Heart right ventricle (tissue), 16 donors: Measurements from ENCODE around the gene CYP11A1. TPM values are rescaled to one million over a fixed set of nuclear protein-coding genes. Genes with fewer than 3 reads are reported as not detected.

Source experiments
- ATAC-seq, 8 donors: fragments of 200-7000 bp; cut with Tn5 transposase; one replicate each; pipeline ENCODE4 v1.9.1; 2020; ENCODE audit warnings: mild to moderate bottlenecking in 8 of 8, moderate library complexity in 8 of 8, moderate number of reproducible peaks in 1 of 8
- DNase-seq, 2 donors: peaks; one replicate each; pipeline ENCODE4 v3.0.0-alpha.2; 2020
- H3K27ac ChIP-seq, 10 donors: fragments of 200-600 bp; sonication (generic) in 2 of 10; one replicate each; pipeline versions ENCODE4 v1.5.0 to v1.8.0; 2020 to 2022; ENCODE audit warnings: mild to moderate bottlenecking in 3 of 10
- H3K27me3 ChIP-seq, 7 donors: fragments of 200-600 bp; one replicate each; pipeline ENCODE4 v1.8.0; 2021 to 2022; ENCODE audit warnings: mild to moderate bottlenecking in 2 of 7
- H3K36me3 ChIP-seq, 9 donors: fragments of 200-600 bp; sonication (generic) in 1 of 9; one replicate each; pipeline versions ENCODE4 v1.5.0 to v1.8.0; 2020 to 2022; ENCODE audit warnings: mild to moderate bottlenecking in 2 of 9
- H3K4me1 ChIP-seq, 9 donors: fragments of 200-600 bp; sonication (generic) in 1 of 9; one replicate each; pipeline versions ENCODE4 v1.5.0 to v1.8.0; 2020 to 2022; ENCODE audit warnings: mild to moderate bottlenecking in 4 of 9
- H3K4me3 ChIP-seq, 10 donors: fragments of 200-600 bp; sonication (generic) in 2 of 10; one replicate each; pipeline versions ENCODE4 v1.5.0 to v1.8.0; 2020 to 2022; ENCODE audit warnings: mild to moderate bottlenecking in 7 of 10, moderate library complexity in 2 of 10
- H3K9me3 ChIP-seq, 11 donors: fragments of 200-600 bp in 10 of 11; sonication (generic) in 2 of 11; one replicate each; pipeline versions ENCODE4 v1.5.0 to v1.8.0; 2013 to 2022; ENCODE audit warnings: mild to moderate bottlenecking in 2 of 11, control low read depth in 1 of 11, moderate library complexity in 1 of 11
- CTCF ChIP-seq, 9 donors: fragments of 200-600 bp; sonication (generic) in 2 of 9; IDR thresholded peaks; one replicate each; pipeline versions ENCODE4 v1.5.0 to v1.8.0; 2021 to 2022; ENCODE audit warnings: antibody characterized with exemption in 9 of 9, mild to moderate bottlenecking in 5 of 9, moderate library complexity in 1 of 9
- WGBS, 2 donors: extraction: QIAGEN DNeasy Blood & Tissue Kit; methylation state at CpG; one replicate each; pipeline ENCODE4 v1.1.7; 2013; ENCODE audit warnings: inconsistent platforms in 1 of 2; 5-methylcytosine and 5-hydroxymethylcytosine counted together
- intact Hi-C, 10 donors: fragments of 100-400 bp; cut with DNase I; formaldehyde crosslinking; loops; one replicate each; pipeline versions ENCODE4 v1.11.1 to v1.14.2; 2022
- polyA plus RNA-seq, 2 donors: library from polyadenylated mRNA; stranded (reverse); fragments of 200-250 nt; gene quantifications; one replicate each; pipeline ENCODE4 v1.2.3, GENCODE V29; 2013
- total RNA-seq, 10 donors: library from RNA; stranded (reverse); fragmentation: NEBNext Ultra II Directional in 3 of 10; extraction: Animal tissue kit (Norgen Biotek cat#: 25700) in 3 of 10; gene quantifications; one replicate each; pipeline versions ENCODE4 v1.2.1 to v1.2.4, GENCODE V29; 2021 to 2023
- donor health status: Arrhythmogenic right ventricular cardiomyopathy.
- donor health status: ischemic (EF 13 %, LVEDD 7.1; RV severe dilation, severe dysfunction).
- donor health status: healthy with polysubstance abuse.
- donor health status: DM: no; HTN: yes; CAD: no.
- donor health status: DM: no; HTN: no; CAD: no.
- donor health status: ischemic (EF 25% LVEDD 6.9; RV normal size, moderate dysfunction).
- donor health status: ischemic (EF 25% LVEDD 5.7; RV mildly dilated, moderate dysfunction).
- donor health status: healthy.
- donor health status: DM: yes; HTN: yes; CAD: no.
- donor health status: Ischemic cardiomyopathy.
- donor health status: ischemic (EF 35%, LVEDD 5.7; RV mildly dilated, moderate dysfunction).
- donor health status: nonischemic (EF 11% LVEDD 7.7; RV severe dilation, severe dysfunction).
- donor health status: DM: yes; HTN: yes; CAD: no.
- donor health status: PGD.
- donor health status: ischemic (EF 29% LVEDD 5.4; RV normal size, mild dysfunction).
- donor health status: nonischemic (EF 23%, LVEDD 6.1; RV moderate dilation, normal function).

CYP11A1 gene
- total and polyA plus RNA-seq, 12 donors: 0.06 to 3.6 (median 2.1) TPM

- ATAC-seq (no peak), DNase-seq (no peak)
- Histone ChIP-seq H3K9me3 (no peaks in the 10 kb centered on the region), H3K36me3 (no peaks in the 10 kb centered on the region), H3K4me3 (no peak overlapping the region), H3K27ac (no peak overlapping the region), H3K4me1 (peaks cover 0 to 25% (median 18%) of the 10 kb centered on the region in 9 donors), H3K27me3 (peaks cover 0 to 59% (median 20%) of the 10 kb centered on the region in 7 donors)
- 56 to 58% methylated on average over 10 of the region's 10 CpGs for WGBS, 2 donors
- intact Hi-C loops: no loop called here
- TF ChIP-seq CTCF (IDR thresholded peaks at IDR 0.05): no peak
These were observed 1.8 kb upstream of the CYP11A1 start for GRCh38 chr15:74369084-74369745.

DNA sequence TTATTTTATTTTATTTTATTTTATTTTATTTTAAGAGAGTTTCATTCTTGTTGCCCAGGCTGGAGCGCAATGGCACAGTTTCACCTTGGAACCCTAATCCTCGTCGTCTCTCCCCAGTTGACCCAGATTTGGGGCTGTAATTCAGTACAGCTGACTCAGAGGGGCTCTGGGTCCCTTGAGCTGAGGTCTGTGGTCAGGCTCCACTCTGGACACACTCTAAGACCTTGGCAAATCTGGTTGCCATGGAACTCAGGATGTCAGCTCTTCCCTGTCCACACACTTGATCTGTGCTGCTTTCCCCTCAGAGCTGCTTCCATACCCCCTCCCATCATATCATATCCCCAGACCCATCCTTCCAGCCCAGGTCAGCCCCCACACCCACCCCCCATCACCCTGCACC lies 675 bp upstream of the CYP11A1 start:
- H3K4me3 ChIP-seq: no peak overlapping the region
- DNase-seq: no peak
- H3K27me3 ChIP-seq: peaks cover 0 to 59% (median 20%) of the 10 kb centered on the region in 7 donors
- ATAC-seq: no peak
- no peak overlapping the region for H3K27ac ChIP-seq
- H3K36me3 ChIP-seq: no peaks in the 10 kb centered on the region
- peaks cover 0 to 16% (median 11%) of the 10 kb centered on the region in 9 donors for H3K4me1 ChIP-seq
- TF ChIP-seq CTCF (IDR thresholded peaks at IDR 0.05): no peak
- no peaks in the 10 kb centered on the region for H3K9me3 ChIP-seq
- WGBS, 2 donors: 89 to 90% methylated on average over 3 of the region's 3 CpGs
- intact Hi-C loops: no loop called here

DNA sequence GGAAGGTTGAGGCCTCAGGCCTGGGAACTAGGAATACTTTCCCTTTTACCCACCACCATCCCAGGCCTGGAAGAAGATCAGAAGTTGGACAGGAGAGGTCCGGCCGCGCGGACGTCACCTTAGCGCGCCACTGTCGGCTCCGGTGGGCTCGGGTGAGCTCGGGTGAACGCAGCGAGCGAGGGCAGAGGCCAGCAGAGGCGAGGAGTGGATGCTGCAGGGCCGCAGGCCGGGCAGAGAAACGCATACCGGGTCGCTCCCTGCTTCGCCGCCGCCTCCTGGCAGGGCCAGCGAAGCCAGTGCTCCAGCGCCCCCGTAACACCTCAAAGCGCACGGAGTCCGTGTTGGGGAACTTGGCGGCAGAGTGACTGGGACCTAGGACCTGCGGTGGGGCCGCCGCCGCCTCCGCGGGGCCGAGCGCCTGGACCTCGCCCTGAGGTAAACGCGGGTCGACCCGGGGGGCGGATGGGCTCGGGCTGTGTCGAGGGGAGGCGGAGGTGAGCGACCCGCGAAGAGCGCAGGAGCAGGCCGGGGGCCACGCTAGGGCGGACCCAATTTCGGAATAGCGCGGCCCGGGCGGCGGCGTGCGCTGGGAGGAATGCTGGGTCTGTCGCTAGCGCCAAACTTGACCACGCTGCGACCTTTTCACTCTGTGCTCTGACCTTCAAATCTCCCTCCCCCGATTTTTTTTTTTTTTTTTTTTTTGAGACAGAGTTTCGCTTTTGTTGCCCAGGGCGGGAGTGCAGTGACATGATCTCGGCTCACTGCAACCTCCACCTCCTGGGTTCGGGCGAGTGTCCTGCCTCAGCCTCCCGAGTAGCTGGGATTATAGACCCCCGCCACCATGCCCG lies 1.6 kb downstream of the CYP11A1 start:
- H3K36me3 ChIP-seq: no peaks in the 10 kb centered on the region
- DNase-seq (peak; percentile 44 to 59), ATAC-seq (peak; percentile 72 to 91 (median 83))
- TF ChIP-seq CTCF (IDR thresholded peaks at IDR 0.05): no peak
- peak overlapping the region in 8 of 10 donors; percentile 3 to 63 (median 42) for H3K27ac ChIP-seq
- intact Hi-C loops: no loop called here
- H3K9me3 ChIP-seq: no peaks in the 10 kb centered on the region
- H3K4me1 ChIP-seq: peaks cover 0 to 16% (median 11%) of the 10 kb centered on the region in 9 donors
- H3K4me3 ChIP-seq: peak overlapping the region; percentile 40 to 68 (median 60)
- peaks cover 0 to 45% (median 15%) of the 10 kb centered on the region in 7 donors for H3K27me3 ChIP-seq
- 5% methylated on average over 75 of the region's 75 CpGs for WGBS, 2 donors

DNA sequence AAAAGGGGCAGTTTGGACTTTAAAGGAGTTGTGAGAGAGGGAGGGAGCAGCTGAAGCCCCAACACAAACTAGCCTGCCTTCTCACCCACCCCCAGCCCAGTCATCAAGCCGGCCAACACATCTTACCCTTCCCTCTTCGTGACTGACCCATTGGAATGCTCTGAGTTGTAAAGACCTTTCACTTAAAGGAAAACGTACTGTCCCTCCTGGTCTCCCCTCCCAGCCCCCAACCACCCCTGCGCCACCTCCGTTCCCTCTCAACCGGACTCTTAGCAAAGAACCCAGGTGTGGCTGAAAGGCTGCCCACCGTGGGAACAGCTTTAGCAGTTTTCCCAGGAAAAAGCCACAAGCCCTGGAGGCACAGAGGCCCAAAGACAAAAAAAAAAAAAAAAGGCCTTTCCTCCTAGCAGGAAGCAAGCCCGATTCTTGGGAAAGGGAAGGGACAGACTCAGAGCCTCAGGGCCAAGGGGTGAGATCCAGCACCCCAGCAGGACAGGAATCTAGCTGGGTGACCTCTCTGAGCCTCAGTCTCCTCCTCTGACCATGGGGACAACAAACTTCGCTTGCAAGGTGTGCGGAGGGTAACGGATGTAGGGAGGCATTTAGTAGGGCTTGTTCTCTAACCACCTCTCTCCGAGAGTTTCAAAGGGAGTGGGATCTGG lies 2.4 kb downstream of the CYP11A1 start:
- no peak for TF ChIP-seq CTCF (IDR thresholded peaks at IDR 0.05)
- no peak for DNase-seq
- intact Hi-C loops: no loop called here
- Histone ChIP-seq H3K27ac (peak overlapping the region in 3 of 10 donors; percentile 34 to 63 (median 61)), H3K27me3 (peaks cover 0 to 45% (median 15%) of the 10 kb centered on the region in 7 donors), H3K36me3 (no peaks in the 10 kb centered on the region), H3K4me3 (peak overlapping the region in 9 of 10 donors; percentile 52 to 68 (median 62)), H3K9me3 (no peaks in the 10 kb centered on the region), H3K4me1 (peaks cover 0 to 16% (median 11%) of the 10 kb centered on the region in 9 donors)
- peak in 6 of 8 donors; percentile 6 to 34 (median 22) for ATAC-seq
- whole genome bisulfite sequencing, 2 donors: 81 to 89% methylated on average over 12 of the region's 12 CpGs
